HepG2 (cell line): ENCODE measurements around the gene SPAG9. TPM values are rescaled to one million over a fixed set of nuclear protein-coding genes. Genes with fewer than 3 reads are reported as not detected.

Source experiments
- ATAC-seq: fragments of 200-7000 bp; cut with Tn5 transposase; 3 replicates; pipeline ENCODE4 v1.9.1; 2020; ENCODE audit warnings: mild to moderate bottlenecking, moderate library complexity
- BruUV-seq: library from RNA; stranded (reverse); fragments of 400-500 nt; replicated peaks from 2 replicates; lab custom pipeline; 2021; lab: Mats Ljungman, UMichigan
- CTCF ChIA-PET: fragments of 300-600 bp; formaldehyde crosslinking; extraction: SDS; loops from one replicate; lab custom pipeline; 2021; ENCODE audit warnings: low total read pairs, inconsistent platforms, low intra/inter-chr PET ratio; lab: Yijun Ruan, JAX
- POLR2A ChIA-PET: fragments of 350-600 bp; sonication (Branson Sonifier 250); formaldehyde crosslinking; loops from one replicate; lab custom pipeline; 2020; ENCODE audit warnings: antibody characterized with exemption, inconsistent platforms; lab: Yijun Ruan, JAX
- DNase-seq: peaks from one replicate; pipeline ENCODE4 v3.0.0-alpha.2; 2015; ENCODE audit warnings: low spot score
- FAIRE-seq: peaks from 3 replicates; lab custom pipeline; 2011; peaks lifted over from hg19 to GRCh38; lab: Jason Lieb, UNC
- H2AFZ ChIP-seq: one replicate; pipeline ENCODE4 v1.6.1; 2011; ENCODE audit warnings: low read length, inconsistent platforms
- H3K27ac ChIP-seq: fragments of 300-600 bp; 3 replicates; pipeline ENCODE4 v1.8.0; 2011; ENCODE audit warnings: mixed run types, mild to moderate bottlenecking, mixed read lengths, low read length, inconsistent platforms; ENCODE audit not compliant: insufficient read depth; ENCODE audit errors: extremely low read length
- H3K27me3 ChIP-seq, 2 experiments: fragments of 200-600 bp in 1 of 2; 2 replicates in 1 of 2; 3 replicates in 1 of 2; pipeline versions ENCODE4 v1.6.0 to v1.8.0; 2011; ENCODE audit warnings: low read length in 2 of 2, mild to moderate bottlenecking in 2 of 2, moderate library complexity in 2 of 2, inconsistent platforms in 1 of 2; ENCODE audit not compliant: insufficient read depth in 2 of 2, control insufficient read depth in 1 of 2
- H3K36me3 ChIP-seq, 2 experiments: fragments of 200-600 bp in 1 of 2; replicated peaks in 1 of 2; 2 replicates in 1 of 2; 3 replicates in 1 of 2; pipeline versions ENCODE4 v1.5.1 to v1.8.0; 2011; ENCODE audit warnings: low read length in 2 of 2, inconsistent platforms in 1 of 2; ENCODE audit not compliant: insufficient read depth in 2 of 2, control insufficient read depth in 1 of 2
- H3K4me1 ChIP-seq: 2 replicates; pipeline ENCODE4 v1.5.1; 2012; ENCODE audit warnings: low read length, inconsistent platforms; ENCODE audit not compliant: insufficient read depth
- H3K4me2 ChIP-seq: 2 replicates; pipeline ENCODE4 v1.6.0; 2011; ENCODE audit warnings: low read depth, low read length, inconsistent platforms
- H3K4me3 ChIP-seq, 3 experiments: fragments of 200-600 bp in 1 of 3; sonication (generic), shearing (Covaris generic) in 1 of 3; replicated peaks in 1 of 3; 2 replicates each; pipeline ENCODE4 v1.5.1; 2011 to 2016; ENCODE audit warnings: low read length in 3 of 3, inconsistent platforms in 2 of 3, low read depth in 2 of 3, mild to moderate bottlenecking in 2 of 3, control low read depth in 1 of 3, mixed read lengths in 1 of 3; ENCODE audit not compliant: insufficient read depth in 1 of 3
- H3K79me2 ChIP-seq: one replicate; pipeline ENCODE4 v1.6.1; 2011; ENCODE audit warnings: low read length, inconsistent platforms; ENCODE audit not compliant: insufficient read depth
- H3K9ac ChIP-seq: 2 replicates; pipeline ENCODE4 v1.6.0; 2011; ENCODE audit warnings: mild to moderate bottlenecking, low read depth, low read length, inconsistent platforms; ENCODE audit not compliant: insufficient read depth
- H3K9me3 ChIP-seq: 2 replicates; pipeline ENCODE4 v1.5.1; 2012; ENCODE audit warnings: mild to moderate bottlenecking, low read length
- H4K20me1 ChIP-seq: 2 replicates; pipeline ENCODE4 v1.6.0; 2011; ENCODE audit warnings: inconsistent platforms, mild to moderate bottlenecking, low read length, moderate library complexity; ENCODE audit not compliant: insufficient read depth
- REL ChIP-seq: sonication (generic); formaldehyde crosslinking; conservative IDR thresholded peaks from 2 replicates; pipeline ENCODE4 v1.8.0; 2022; ENCODE audit warnings: mild to moderate bottlenecking, missing genetic modification reagents, moderate library complexity
- ZNF18 ChIP-seq: sonication (generic); formaldehyde crosslinking; IDR thresholded peaks from 2 replicates; pipeline ENCODE4 v1.8.0; 2022; ENCODE audit warnings: mild to moderate bottlenecking, missing genetic modification reagents; ENCODE audit not compliant: insufficient replicate concordance
- ZNF770 ChIP-seq: sonication (generic); formaldehyde crosslinking; IDR thresholded peaks from 2 replicates; pipeline ENCODE4 v1.5.0; 2020; ENCODE audit warnings: mild to moderate bottlenecking, missing genetic modification reagents
- WGBS: methylation state at CpG from one replicate; pipeline ENCODE4 v1.1.6; 2017; ENCODE audit warnings: low lambda C conversion rate; 5-methylcytosine and 5-hydroxymethylcytosine counted together
- in situ Hi-C: cut with HindIII; loops from 2 replicates; pipeline ENCODE4 v1.10.0; 2017; ENCODE audit warnings: low pct_unique_long_range_greater_than_20kb; ENCODE audit not compliant: extremely low pct_ligation_motif_present
- intact Hi-C: fragments of 100-400 bp; cut with micrococcal nuclease; formaldehyde crosslinking; loops from one replicate; pipeline ENCODE4 v1.10.0; 2022; ENCODE audit not compliant: unreplicated experiment
- polyA plus RNA-seq, 8 experiments: library from polyadenylated mRNA; depleted of rRNA in 3 of 8; stranded (reverse) in 7 of 8; unstranded in 1 of 8; fragments of >200 nt; fragmentation: Illumina TruSeq in 4 of 8; extraction: Trizol in 4 of 8; gene quantifications; 2 replicates each; pipeline versions ENCODE4 v1.2.1 to v1.2.3, GENCODE V29; 2011 to 2016; ENCODE audit warnings: low read depth in 4 of 8, missing spikeins in 1 of 8, mixed read lengths in 1 of 8; ENCODE audit not compliant: insufficient read depth in 1 of 8
- total RNA-seq, 5 experiments: library from RNA; depleted of rRNA; stranded (reverse); fragments of >200 nt; fragmentation: Illumina TruSeq; extraction: Trizol; gene quantifications; 2 replicates each; pipeline ENCODE4 v1.2.3, GENCODE V29; 2016; ENCODE audit warnings: low read depth in 1 of 5

The SPAG9 gene
- total and polyA plus RNA-seq, 2 of the 13 experiments (the other 11 are each of a cell fraction or from before 2014, with no cell fraction given) = 43.2 to 78.6 TPM

- Histone ChIP-seq H3K4me1 (no peaks in the 10 kb centered on the region), H3K9ac (no peak overlapping the region), H3K27me3 (no peaks in the 10 kb centered on the region), H3K36me3 (peaks cover 3 to 12% of the 10 kb centered on the region in 2 experiments; a peak in 3 of 5 replicates), H3K4me3 (no peak overlapping the region), H2AFZ (no peak overlapping the region), H4K20me1 (peaks cover 5% of the 10 kb centered on the region), H3K9me3 (no peaks in the 10 kb centered on the region), H3K4me2 (no peak overlapping the region), H3K27ac (no peak overlapping the region), H3K79me2 (peaks cover 35% of the 10 kb centered on the region)
- in situ Hi-C loops = no loop called here
- ChIA-PET CTCF (no interaction called here), POLR2A (no interaction called here)
- BruUV-seq = no TSS peak
- intact Hi-C loops = no loop called here
- FAIRE-seq = no peak
- no peak for TF ChIP-seq REL (CRISPR knock-in tag)
- WGBS = 96% methylated on average over 1 of the region's 1 CpG
- ATAC-seq = no peak
- DNase-seq = no peak
Measured at GRCh38 chr17:51064061-51064735, 56.5 kb downstream of the SPAG9 start.

GRCh38 chr17:51060396-51060795 lies 60.3 kb downstream of the SPAG9 start:
- no peaks in the 10 kb centered on the region for H3K9me3 ChIP-seq
- H3K27me3 ChIP-seq = no peaks in the 10 kb centered on the region
- in situ Hi-C loops (no loop called here), intact Hi-C loops (no loop called here)
- H3K4me1 ChIP-seq = peaks cover 22% of the 10 kb centered on the region
- 98% methylated on average over 5 of the region's 5 CpGs for WGBS
- POLR2A ChIA-PET = no interaction called here
- no peak overlapping the region for H3K27ac ChIP-seq
- no peak for DNase-seq
- peaks cover 2 to 7% of the 10 kb centered on the region in 2 experiments; a peak in 2 of 5 replicates for H3K36me3 ChIP-seq
- peak; percentile 56 for TF ChIP-seq ZNF770 (CRISPR knock-in tag)
- TF ChIP-seq ZNF18 (CRISPR knock-in tag) = no peak
- no peak for ATAC-seq
- peaks cover 37% of the 10 kb centered on the region for H3K79me2 ChIP-seq
- peaks cover 5% of the 10 kb centered on the region; the same call in 1 of the 2 replicates for H4K20me1 ChIP-seq
- CTCF ChIA-PET = no interaction called here
- no peak overlapping the region for H3K4me3 ChIP-seq
- no peak overlapping the region for H3K9ac ChIP-seq
- no peak overlapping the region for H2AFZ ChIP-seq
- FAIRE-seq = no peak
- no TSS peak for BruUV-seq
- H3K4me2 ChIP-seq = no peak overlapping the region
